Measurements from ENCODE around the gene PRR18.

PRR18 gene

GRCh38 chr6:166301611-166302529, 6.3 kb downstream of the PRR18 start:
- DNase-seq (ENCODE audit: insufficient read length) (no peak), FAIRE-seq (no peak)
- TF ChIP-seq POLR2A (IDR thresholded peaks at IDR 0.05; ENCODE audit: low read depth, low read length) (no peak), TAF1 (IDR thresholded peaks at IDR 0.05; ENCODE audit: borderline replicate concordance, low read depth, low read length) (no peak), POLR2AphosphoS5 (IDR thresholded peaks at IDR 0.05; ENCODE audit: low read depth, low read length) (no peak)

GRCh38 chr6:166300357-166300987, 7.7 kb downstream of the PRR18 start:
- TF ChIP-seq POLR2AphosphoS5 (IDR thresholded peaks at IDR 0.05; ENCODE audit: low read depth, low read length) (no peak), TAF1 (IDR thresholded peaks at IDR 0.05; ENCODE audit: borderline replicate concordance, low read depth, low read length) (no peak), POLR2A (IDR thresholded peaks at IDR 0.05; ENCODE audit: low read depth, low read length) (no peak)
- FAIRE-seq, result no peak

GRCh38 chr6:166297606-166298005, 10.6 kb downstream of the PRR18 start:
- DNase-seq (ENCODE audit: insufficient read length) (no peak), FAIRE-seq (no peak)
- TF ChIP-seq POLR2A (IDR thresholded peaks at IDR 0.05; ENCODE audit: low read depth, low read length), result no peak

More at GRCh38 chr6:166300357-166300987, 7.7 kb downstream of the PRR18 start:
- no peak for DNase-seq (ENCODE audit: insufficient read length)

GRCh38 chr6:166296035-166296883, 11.9 kb downstream of the PRR18 start:
- FAIRE-seq, result no peak
- TF ChIP-seq POLR2AphosphoS5 (IDR thresholded peaks at IDR 0.05; ENCODE audit: low read depth, low read length) (no peak), TAF1 (IDR thresholded peaks at IDR 0.05; ENCODE audit: borderline replicate concordance, low read depth, low read length) (no peak), POLR2A (IDR thresholded peaks at IDR 0.05; ENCODE audit: low read depth, low read length) (no peak)
- no peak for DNase-seq (ENCODE audit: insufficient read length)

GRCh38 chr6:166293731-166294584, 14.2 kb downstream of the PRR18 start:
- TF ChIP-seq POLR2AphosphoS5 (IDR thresholded peaks at IDR 0.05; ENCODE audit: low read depth, low read length), result no peak
- TF ChIP-seq TAF1 (IDR thresholded peaks at IDR 0.05; ENCODE audit: borderline replicate concordance, low read depth, low read length), result no peak
- no peak for TF ChIP-seq POLR2A (IDR thresholded peaks at IDR 0.05; ENCODE audit: low read depth, low read length)

GRCh38 chr6:166289207-166290060, 18.8 kb downstream of the PRR18 start:
- TF ChIP-seq TAF1 (IDR thresholded peaks at IDR 0.05; ENCODE audit: borderline replicate concordance, low read depth, low read length) (no peak), POLR2A (IDR thresholded peaks at IDR 0.05; ENCODE audit: low read depth, low read length) (no peak), POLR2AphosphoS5 (IDR thresholded peaks at IDR 0.05; ENCODE audit: low read depth, low read length) (no peak)
- FAIRE-seq (no peak), DNase-seq (ENCODE audit: insufficient read length) (no peak)

More at GRCh38 chr6:166293731-166294584, 14.2 kb downstream of the PRR18 start:
- no peak for FAIRE-seq
- no peak for DNase-seq (ENCODE audit: insufficient read length)

GRCh38 chr6:166286839-166287271, 21.3 kb downstream of the PRR18 start:
- no peak for DNase-seq (ENCODE audit: insufficient read length)
- TF ChIP-seq POLR2A (IDR thresholded peaks at IDR 0.05; ENCODE audit: low read depth, low read length) (peak; percentile 55; the same call in 1 of the 2 replicates), TAF1 (IDR thresholded peaks at IDR 0.05; ENCODE audit: borderline replicate concordance, low read depth, low read length) (peak; percentile 46; the same call in 1 of the 2 replicates), POLR2AphosphoS5 (IDR thresholded peaks at IDR 0.05; ENCODE audit: low read depth, low read length) (peak; percentile 32; the same call in 1 of the 2 replicates)
- FAIRE-seq, result peak; percentile 97

GRCh38 chr6:166285233-166285632, 23.0 kb downstream of the PRR18 start:
- TF ChIP-seq POLR2AphosphoS5 (IDR thresholded peaks at IDR 0.05; ENCODE audit: low read depth, low read length) (no peak), POLR2A (IDR thresholded peaks at IDR 0.05; ENCODE audit: low read depth, low read length) (no peak), TAF1 (IDR thresholded peaks at IDR 0.05; ENCODE audit: borderline replicate concordance, low read depth, low read length) (no peak)
- FAIRE-seq (no peak), DNase-seq (ENCODE audit: insufficient read length) (no peak)

- no peak for DNase-seq (ENCODE audit: insufficient read length)
- TF ChIP-seq TAF1 (IDR thresholded peaks at IDR 0.05; ENCODE audit: borderline replicate concordance, low read depth, low read length) (no peak), POLR2A (IDR thresholded peaks at IDR 0.05; ENCODE audit: low read depth, low read length) (no peak), POLR2AphosphoS5 (IDR thresholded peaks at IDR 0.05; ENCODE audit: low read depth, low read length) (no peak)
- FAIRE-seq, result no peak
Measured at GRCh38 chr6:166284640-166285039, 23.6 kb downstream of the PRR18 start.

All from GM12892 (cell line).